ENCODE data around the gene ASB2.

DNA sequence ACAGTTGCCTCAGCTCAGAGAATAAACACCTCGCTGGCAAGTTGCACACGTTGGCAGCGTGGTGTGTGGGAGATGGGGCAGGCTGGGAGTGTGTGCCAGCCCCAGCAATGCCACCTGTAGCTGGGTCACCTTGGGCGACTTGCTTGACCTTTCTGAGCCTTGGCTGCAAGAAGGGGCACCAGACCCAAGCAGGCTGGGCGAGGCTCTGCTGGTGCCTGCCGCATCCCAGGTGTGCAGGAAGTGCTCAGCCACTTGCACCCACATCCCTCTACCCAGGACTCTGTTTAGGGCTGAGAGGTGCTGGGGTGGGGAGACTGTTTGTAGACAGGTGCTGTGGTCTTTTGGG is 48.6 kb downstream of the ASB2 start:
- TF ChIP-seq, protein P1, sequence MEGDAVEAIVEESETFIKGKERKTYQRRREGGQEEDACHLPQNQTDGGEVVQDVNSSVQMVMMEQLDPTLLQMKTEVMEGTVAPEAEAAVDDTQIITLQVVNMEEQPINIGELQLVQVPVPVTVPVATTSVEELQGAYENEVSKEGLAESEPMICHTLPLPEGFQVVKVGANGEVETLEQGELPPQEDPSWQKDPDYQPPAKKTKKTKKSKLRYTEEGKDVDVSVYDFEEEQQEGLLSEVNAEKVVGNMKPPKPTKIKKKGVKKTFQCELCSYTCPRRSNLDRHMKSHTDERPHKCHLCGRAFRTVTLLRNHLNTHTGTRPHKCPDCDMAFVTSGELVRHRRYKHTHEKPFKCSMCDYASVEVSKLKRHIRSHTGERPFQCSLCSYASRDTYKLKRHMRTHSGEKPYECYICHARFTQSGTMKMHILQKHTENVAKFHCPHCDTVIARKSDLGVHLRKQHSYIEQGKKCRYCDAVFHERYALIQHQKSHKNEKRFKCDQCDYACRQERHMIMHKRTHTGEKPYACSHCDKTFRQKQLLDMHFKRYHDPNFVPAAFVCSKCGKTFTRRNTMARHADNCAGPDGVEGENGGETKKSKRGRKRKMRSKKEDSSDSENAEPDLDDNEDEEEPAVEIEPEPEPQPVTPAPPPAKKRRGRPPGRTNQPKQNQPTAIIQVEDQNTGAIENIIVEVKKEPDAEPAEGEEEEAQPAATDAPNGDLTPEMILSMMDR (IDR thresholded peaks at IDR 0.05 in 2 of 3, conservative IDR thresholded peaks at IDR 0.05 in 1 of 3; ENCODE audit: borderline replicate concordance in 1 of 3, insufficient read depth in 1 of 3, low read depth in 2 of 3, low read length in 2 of 3), result no peak
- no peak for TF ChIP-seq YY1 (IDR thresholded peaks at IDR 0.05; ENCODE audit: extremely low read depth, insufficient replicate concordance, low read depth, low read length)

All from HCT116 (cell line).